ENCODE measurements around the gene SCN3A.

GRCh38 chr2:165126244-165126643 is 77.6 kb downstream of the SCN3A start:
- no peak for TF ChIP-seq CTCF (IDR thresholded peaks at IDR 0.05; ENCODE audit: poor library complexity, severe bottlenecking)
- TF ChIP-seq EZH2 (IDR thresholded peaks at IDR 0.05; ENCODE audit: borderline replicate concordance, insufficient read depth, low read length, poor library complexity, severe bottlenecking) = no peak
- TF ChIP-seq REST (IDR thresholded peaks at IDR 0.05; ENCODE audit: borderline replicate concordance) = no peak
- TF ChIP-seq EP300 (conservative IDR thresholded peaks at IDR 0.05; ENCODE audit: poor library complexity, severe bottlenecking) = no peak

Data from neural cell (in vitro differentiated cells).